ENCODE measurements around the gene EIF3B.

DNA sequence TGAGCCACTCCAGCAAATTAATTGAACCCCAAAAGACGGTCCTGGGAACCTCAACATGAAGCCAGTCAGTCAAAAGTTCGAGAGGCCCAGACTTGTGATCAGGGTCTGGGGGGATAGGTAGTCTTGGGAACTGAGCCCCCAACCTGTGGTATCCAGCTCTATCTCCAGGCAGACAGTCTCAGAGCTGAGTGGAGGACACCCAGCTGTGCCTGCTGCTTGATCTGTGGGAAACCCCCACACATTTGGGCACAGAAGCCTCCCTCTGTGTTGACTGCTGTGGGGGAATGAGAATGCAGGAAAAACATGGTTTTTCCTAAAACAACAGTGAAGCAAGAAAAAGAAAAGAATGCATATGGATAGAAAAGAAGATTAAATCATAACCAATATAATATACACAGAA, 24.1 kb upstream of the EIF3B start:
- TF ChIP-seq, protein P1, sequence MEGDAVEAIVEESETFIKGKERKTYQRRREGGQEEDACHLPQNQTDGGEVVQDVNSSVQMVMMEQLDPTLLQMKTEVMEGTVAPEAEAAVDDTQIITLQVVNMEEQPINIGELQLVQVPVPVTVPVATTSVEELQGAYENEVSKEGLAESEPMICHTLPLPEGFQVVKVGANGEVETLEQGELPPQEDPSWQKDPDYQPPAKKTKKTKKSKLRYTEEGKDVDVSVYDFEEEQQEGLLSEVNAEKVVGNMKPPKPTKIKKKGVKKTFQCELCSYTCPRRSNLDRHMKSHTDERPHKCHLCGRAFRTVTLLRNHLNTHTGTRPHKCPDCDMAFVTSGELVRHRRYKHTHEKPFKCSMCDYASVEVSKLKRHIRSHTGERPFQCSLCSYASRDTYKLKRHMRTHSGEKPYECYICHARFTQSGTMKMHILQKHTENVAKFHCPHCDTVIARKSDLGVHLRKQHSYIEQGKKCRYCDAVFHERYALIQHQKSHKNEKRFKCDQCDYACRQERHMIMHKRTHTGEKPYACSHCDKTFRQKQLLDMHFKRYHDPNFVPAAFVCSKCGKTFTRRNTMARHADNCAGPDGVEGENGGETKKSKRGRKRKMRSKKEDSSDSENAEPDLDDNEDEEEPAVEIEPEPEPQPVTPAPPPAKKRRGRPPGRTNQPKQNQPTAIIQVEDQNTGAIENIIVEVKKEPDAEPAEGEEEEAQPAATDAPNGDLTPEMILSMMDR (IDR thresholded peaks at IDR 0.05), result no peak
- no peak for TF ChIP-seq POLR2A (IDR thresholded peaks at IDR 0.05)
